Osteocyte (in vitro differentiated cells): Measurements from ENCODE around the gene NAALADL2. TPM values are rescaled to one million over a fixed set of nuclear protein-coding genes. Genes with fewer than 3 reads are reported as not detected.

Experiments used
- DNase-seq: peaks from one replicate; pipeline ENCODE4 v3.0.0; 2021; ENCODE audit warnings: mixed read lengths; ENCODE audit not compliant: unreplicated experiment; ENCODE audit errors: extremely low spot score
- H3K27ac Mint-ChIP-seq: one replicate; pipeline ENCODE4 v1.8.0; 2021; ENCODE audit warnings: mild to moderate bottlenecking, mixed read lengths; ENCODE audit not compliant: unreplicated experiment
- H3K27me3 Mint-ChIP-seq: one replicate; pipeline ENCODE4 v1.8.0; 2021; ENCODE audit warnings: mixed read lengths; ENCODE audit not compliant: unreplicated experiment
- H3K36me3 Mint-ChIP-seq: one replicate; pipeline ENCODE4 v1.8.0; 2021; ENCODE audit warnings: mixed read lengths; ENCODE audit not compliant: unreplicated experiment
- H3K4me1 Mint-ChIP-seq: one replicate; pipeline ENCODE4 v1.8.0; 2021; ENCODE audit warnings: mixed read lengths; ENCODE audit not compliant: unreplicated experiment
- H3K4me3 Mint-ChIP-seq: one replicate; pipeline ENCODE4 v1.8.0; 2021; ENCODE audit warnings: mild to moderate bottlenecking, moderate library complexity, mixed read lengths; ENCODE audit not compliant: unreplicated experiment
- H3K9me3 Mint-ChIP-seq: one replicate; pipeline ENCODE4 v1.8.0; 2021; ENCODE audit warnings: mixed read lengths; ENCODE audit not compliant: unreplicated experiment
- CTCF ChIP-seq: fragments of 200-600 bp; sonication (generic); IDR thresholded peaks from 2 replicates; pipeline ENCODE4 v1.5.0; 2021; ENCODE audit warnings: antibody characterized with exemption, mild to moderate bottlenecking, moderate library complexity
- total RNA-seq: library from RNA; stranded (reverse); gene quantifications from 2 replicates; pipeline ENCODE4 v1.2.1, GENCODE V29; 2021

Gene NAALADL2
- total RNA-seq, 1 donor from 2014 or later = 16.1 TPM

DNA sequence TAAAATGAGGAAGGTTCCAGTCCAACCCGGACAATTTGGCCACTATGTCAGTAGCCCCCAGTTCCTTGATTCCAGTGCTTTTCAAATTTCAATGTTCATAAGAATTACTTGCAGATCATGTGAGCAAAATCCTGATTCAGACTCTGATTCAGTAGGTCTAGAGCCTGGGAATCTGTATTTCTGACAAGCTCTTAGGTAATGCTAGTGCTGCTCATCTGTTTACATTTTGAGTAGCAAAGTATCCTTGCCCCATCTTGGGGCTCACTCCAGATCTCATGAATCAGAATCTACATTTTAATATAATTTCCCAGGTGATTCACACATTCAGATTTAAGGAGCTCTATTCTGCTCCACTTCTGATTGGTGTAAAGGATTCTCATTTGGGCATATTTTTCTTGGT is 142.0 kb downstream of the NAALADL2 start:
- no peak for TF ChIP-seq CTCF
- no peaks in the 10 kb centered on the region for H3K27me3 Mint-ChIP-seq
- H3K36me3 Mint-ChIP-seq = no peaks in the 10 kb centered on the region
- no peaks in the 10 kb centered on the region for H3K9me3 Mint-ChIP-seq
- DNase-seq = no peak
- H3K4me1 Mint-ChIP-seq = peaks cover 37% of the 10 kb centered on the region
- H3K4me3 Mint-ChIP-seq = no peak overlapping the region
- H3K27ac Mint-ChIP-seq = peak overlapping the region; percentile 36

DNA sequence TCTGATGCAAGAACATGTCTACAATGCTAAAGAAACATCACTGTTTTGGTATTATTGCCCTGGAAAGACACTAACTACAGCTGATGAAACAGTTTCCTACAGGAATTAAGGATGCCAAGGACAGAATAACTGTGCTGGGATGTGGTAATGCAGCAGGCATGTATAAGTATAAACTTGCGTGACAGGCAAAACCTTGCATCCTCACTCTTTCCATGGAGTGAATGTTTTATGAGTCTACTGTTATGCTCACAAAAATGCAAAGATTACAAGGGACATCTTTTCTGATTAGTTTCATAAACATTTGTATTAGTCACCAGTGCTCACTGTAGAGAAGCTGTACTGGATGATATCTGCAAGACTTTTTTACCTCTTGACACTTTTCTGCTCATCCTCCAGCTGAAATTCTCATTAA is 143.6 kb downstream of the NAALADL2 start:
- peaks cover 50% of the 10 kb centered on the region for H3K4me1 Mint-ChIP-seq
- H3K27ac Mint-ChIP-seq = peak overlapping the region; percentile 82
- no peaks in the 10 kb centered on the region for H3K9me3 Mint-ChIP-seq
- H3K27me3 Mint-ChIP-seq = no peaks in the 10 kb centered on the region
- H3K4me3 Mint-ChIP-seq = no peak overlapping the region
- DNase-seq = no peak
- no peaks in the 10 kb centered on the region for H3K36me3 Mint-ChIP-seq
- no peak for TF ChIP-seq CTCF

DNA sequence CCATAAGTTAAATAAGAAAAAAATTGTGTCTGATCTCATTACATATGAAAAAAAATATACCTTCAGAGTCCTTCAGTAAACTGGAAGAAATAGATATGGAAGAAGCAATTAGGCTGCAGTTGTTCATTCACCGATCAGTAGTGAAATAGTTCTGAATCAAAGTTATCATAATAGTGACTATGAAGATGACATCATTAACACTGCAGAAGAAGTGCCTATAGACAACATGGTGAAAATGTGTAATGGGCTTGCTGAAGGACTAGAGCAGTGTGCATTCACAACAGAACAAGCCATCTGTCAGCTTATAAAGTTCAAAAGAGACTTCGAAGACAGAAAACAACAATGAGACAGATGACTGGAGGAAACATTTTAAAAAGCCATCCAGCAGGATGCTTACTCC is 144.5 kb downstream of the NAALADL2 start:
- Mint-ChIP-seq H3K9me3 (no peaks in the 10 kb centered on the region), H3K4me3 (no peak overlapping the region), H3K27me3 (no peaks in the 10 kb centered on the region), H3K4me1 (peaks cover 50% of the 10 kb centered on the region), H3K27ac (peak overlapping the region; percentile 82), H3K36me3 (no peaks in the 10 kb centered on the region)
- no peak for DNase-seq
- no peak for TF ChIP-seq CTCF

DNA sequence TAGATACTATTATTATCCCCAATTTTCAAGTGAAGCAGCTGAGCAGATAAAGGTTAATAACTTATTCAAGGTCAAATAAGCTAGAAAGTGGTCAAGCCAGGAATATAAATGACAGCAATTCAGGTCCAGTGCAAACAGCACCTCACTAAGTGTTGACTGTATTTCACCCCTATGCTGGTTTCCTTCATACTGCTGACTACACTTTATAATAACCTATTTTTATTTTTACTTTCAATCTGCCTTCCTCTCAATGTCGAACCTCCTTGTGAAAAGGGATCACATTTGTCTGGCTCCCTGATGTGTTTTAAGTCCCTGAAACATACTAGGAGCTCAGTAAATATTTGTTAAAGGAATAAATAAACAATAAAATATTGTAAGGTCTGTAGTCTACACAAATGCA is 146.1 kb downstream of the NAALADL2 start:
- Mint-ChIP-seq H3K36me3 (no peaks in the 10 kb centered on the region), H3K4me3 (no peak overlapping the region), H3K9me3 (no peaks in the 10 kb centered on the region), H3K4me1 (peaks cover 50% of the 10 kb centered on the region), H3K27ac (peak overlapping the region; percentile 51), H3K27me3 (no peaks in the 10 kb centered on the region)
- TF ChIP-seq CTCF = no peak
- DNase-seq = no peak

GRCh38 chr3:175005881-175006280 is 146.7 kb downstream of the NAALADL2 start:
- Mint-ChIP-seq H3K27ac (no peak overlapping the region), H3K36me3 (no peaks in the 10 kb centered on the region), H3K4me3 (no peak overlapping the region), H3K9me3 (peaks cover 7% of the 10 kb centered on the region), H3K4me1 (peaks cover 48% of the 10 kb centered on the region), H3K27me3 (no peaks in the 10 kb centered on the region)
- no peak for DNase-seq
- TF ChIP-seq CTCF = no peak
